Transverse colon (tissue), 4 donors: Measurements from ENCODE around the gene CDKN2C. TPM values are rescaled to one million over a fixed set of nuclear protein-coding genes. Genes with fewer than 3 reads are reported as not detected.
"Not testable (repeated sequence)": the region's sequence is repeated elsewhere in the genome, so short reads cannot be mapped to it uniquely, and the experiment has no call there.

Experiments
- DNase-seq: peaks from one replicate; pipeline ENCODE4 v3.0.0-alpha.2; 2019
- H3K27ac ChIP-seq, 4 donors: fragments of 200-600 bp; sonication (generic); 2 replicates each; pipeline ENCODE4 v1.5.1; 2016 to 2018; ENCODE audit warnings: inconsistent platforms in 4 of 4
- H3K27me3 ChIP-seq: fragments of 200-600 bp; sonication (generic); 2 replicates; pipeline ENCODE4 v1.5.1; 2017; ENCODE audit warnings: inconsistent platforms
- H3K36me3 ChIP-seq, 4 donors: fragments of 200-600 bp; sonication (generic); 2 replicates each; pipeline ENCODE4 v1.5.1; 2017 to 2019; ENCODE audit warnings: inconsistent platforms in 4 of 4
- H3K4me1 ChIP-seq, 4 donors: fragments of 200-600 bp; sonication (generic); 2 replicates each; pipeline ENCODE4 v1.5.1; 2017 to 2020; ENCODE audit warnings: inconsistent platforms in 4 of 4
- H3K4me3 ChIP-seq, 4 donors: fragments of 200-600 bp; sonication (generic); 1 replicate in 1 of 4; 2 replicates in 3 of 4; pipeline versions ENCODE4 v1.5.1 to v1.6.1; 2017 to 2019; ENCODE audit warnings: inconsistent platforms in 4 of 4
- H3K9me3 ChIP-seq, 2 donors: fragments of 200-600 bp; sonication (generic); 2 replicates each; pipeline ENCODE4 v1.5.1; 2017 to 2019; ENCODE audit warnings: inconsistent platforms in 2 of 2
- EP300 ChIP-seq: sonication (generic); formaldehyde crosslinking; IDR thresholded peaks from one replicate; pipeline ENCODE4 v1.6.1; 2017; ENCODE audit warnings: antibody characterized with exemption, low read depth
- POLR2A ChIP-seq: fragments of 450-650 bp; IDR thresholded peaks from one replicate; pipeline ENCODE4 v1.6.1; 2016; ENCODE audit warnings: antibody characterized with exemption, mild to moderate bottlenecking, moderate library complexity
- POLR2AphosphoS5 ChIP-seq, 3 donors: sonication (generic); formaldehyde crosslinking; IDR thresholded peaks; one replicate each; pipeline ENCODE4 v1.6.1; 2016; ENCODE audit warnings: antibody characterized with exemption in 3 of 3
- WGBS, 2 donors: methylation state at CpG; one replicate each; pipeline ENCODE4 v1.1.5; 2018; ENCODE audit warnings: low coverage in 1 of 2; 5-methylcytosine and 5-hydroxymethylcytosine counted together
- in situ Hi-C, 4 donors: fragments of 200-750 bp; cut with MboI; loops; one replicate each; pipeline versions ENCODE4 v1.15.0 to v1.15.1; 2017; ENCODE audit warnings: low sequenced_read_pairs in 3 of 4, low pct_ligation_motif_present in 1 of 4, low pct_unique_long_range_greater_than_20kb in 1 of 4
- intact Hi-C: fragments of 100-400 bp; cut with DNase I; formaldehyde crosslinking; loops from one replicate; pipeline ENCODE4 v1.15.1; 2023; ENCODE audit warnings: low total_unique reads
- total RNA-seq, 4 donors: library from RNA; depleted of rRNA; stranded (reverse); fragments of >200 nt; gene quantifications; one replicate each; pipeline ENCODE4 v1.1.0, GENCODE V29; 2016
- TF ChIP-seq, protein P1 (sequence below), 5 experiments: fragments of 200-600 bp in 3 of 5; fragments of 450-650 bp in 2 of 5; sonication (generic) in 3 of 5; IDR thresholded peaks; 1 replicate in 2 of 5; 2 replicates in 3 of 5; pipeline ENCODE4 v1.5.1; 2016 to 2017; ENCODE audit warnings: antibody characterized with exemption in 5 of 5, inconsistent platforms in 3 of 5, mild to moderate bottlenecking in 2 of 5, moderate library complexity in 1 of 5

CDKN2C gene
- total RNA-seq, 4 donors from 2014 or later = 6.7 to 10.3 (median 7.4) TPM; not detected in 1

DNA sequence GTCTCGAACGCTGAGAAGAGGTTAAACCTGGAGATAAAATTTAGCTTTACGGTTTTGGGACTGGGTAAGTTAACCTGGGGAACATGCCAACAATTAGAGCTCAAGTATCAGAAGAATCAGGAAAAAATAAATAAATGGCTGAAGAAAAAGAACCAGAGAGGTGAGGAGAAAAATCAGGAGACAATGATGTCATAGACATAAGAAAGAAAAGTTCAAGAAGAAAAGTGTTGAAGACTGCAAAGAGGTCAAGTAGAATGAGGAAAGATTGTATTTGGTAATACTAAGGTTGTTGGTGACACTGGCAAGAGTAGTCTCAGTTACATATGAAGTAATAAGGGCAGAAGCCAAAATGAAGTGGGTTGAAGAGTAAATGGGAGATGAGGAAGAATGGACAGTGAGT is 26.0 kb downstream of the CDKN2C start:
- H3K4me1 ChIP-seq = no peaks in the 10 kb centered on the region
- 73 to 87% methylated on average over 3 of the region's 3 CpGs for WGBS, 2 donors
- no peak overlapping the region for H3K27ac ChIP-seq
- no peak overlapping the region for H3K4me3 ChIP-seq
- TF ChIP-seq POLR2A = no peak
- TF ChIP-seq EP300 = no peak
- TF ChIP-seq, protein P1, sequence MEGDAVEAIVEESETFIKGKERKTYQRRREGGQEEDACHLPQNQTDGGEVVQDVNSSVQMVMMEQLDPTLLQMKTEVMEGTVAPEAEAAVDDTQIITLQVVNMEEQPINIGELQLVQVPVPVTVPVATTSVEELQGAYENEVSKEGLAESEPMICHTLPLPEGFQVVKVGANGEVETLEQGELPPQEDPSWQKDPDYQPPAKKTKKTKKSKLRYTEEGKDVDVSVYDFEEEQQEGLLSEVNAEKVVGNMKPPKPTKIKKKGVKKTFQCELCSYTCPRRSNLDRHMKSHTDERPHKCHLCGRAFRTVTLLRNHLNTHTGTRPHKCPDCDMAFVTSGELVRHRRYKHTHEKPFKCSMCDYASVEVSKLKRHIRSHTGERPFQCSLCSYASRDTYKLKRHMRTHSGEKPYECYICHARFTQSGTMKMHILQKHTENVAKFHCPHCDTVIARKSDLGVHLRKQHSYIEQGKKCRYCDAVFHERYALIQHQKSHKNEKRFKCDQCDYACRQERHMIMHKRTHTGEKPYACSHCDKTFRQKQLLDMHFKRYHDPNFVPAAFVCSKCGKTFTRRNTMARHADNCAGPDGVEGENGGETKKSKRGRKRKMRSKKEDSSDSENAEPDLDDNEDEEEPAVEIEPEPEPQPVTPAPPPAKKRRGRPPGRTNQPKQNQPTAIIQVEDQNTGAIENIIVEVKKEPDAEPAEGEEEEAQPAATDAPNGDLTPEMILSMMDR (IDR thresholded peaks at IDR 0.05) = no peak
- no peak for TF ChIP-seq POLR2AphosphoS5 (IDR thresholded peaks at IDR 0.05)
- intact Hi-C loops = no loop called here
- no peaks in the 10 kb centered on the region for H3K9me3 ChIP-seq
- no peak for DNase-seq
- no peaks in the 10 kb centered on the region for H3K27me3 ChIP-seq
- no peaks in the 10 kb centered on the region for H3K36me3 ChIP-seq
- in situ Hi-C loops = no loop called here

DNA sequence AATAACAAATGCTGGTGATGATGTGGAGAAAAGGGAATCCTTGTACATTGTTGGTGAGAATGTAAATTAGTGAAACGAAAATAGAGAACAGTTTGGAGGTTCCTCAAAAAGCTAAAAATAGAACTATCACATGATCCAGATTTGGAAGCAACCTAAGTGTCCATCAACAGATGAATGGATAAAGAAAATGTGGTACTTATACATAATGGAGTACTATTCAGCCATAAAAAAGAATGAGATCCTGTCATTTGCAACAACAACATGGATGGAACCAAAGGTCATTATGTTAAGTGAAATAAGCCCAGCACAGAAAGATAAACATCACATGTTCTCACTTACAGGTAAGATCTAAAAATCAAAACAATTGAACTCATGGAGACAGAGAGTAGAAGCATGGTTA is 29.3 kb downstream of the CDKN2C start:
- H3K36me3 ChIP-seq, DNase-seq, intact Hi-C loops, H3K27me3 ChIP-seq, H3K4me1 ChIP-seq, in situ Hi-C loops, H3K9me3 ChIP-seq, H3K27ac ChIP-seq, H3K4me3 ChIP-seq: not testable (repeated sequence)
- WGBS, 2 donors = 57 to 81% methylated on average over 1 of the region's 1 CpG

DNA sequence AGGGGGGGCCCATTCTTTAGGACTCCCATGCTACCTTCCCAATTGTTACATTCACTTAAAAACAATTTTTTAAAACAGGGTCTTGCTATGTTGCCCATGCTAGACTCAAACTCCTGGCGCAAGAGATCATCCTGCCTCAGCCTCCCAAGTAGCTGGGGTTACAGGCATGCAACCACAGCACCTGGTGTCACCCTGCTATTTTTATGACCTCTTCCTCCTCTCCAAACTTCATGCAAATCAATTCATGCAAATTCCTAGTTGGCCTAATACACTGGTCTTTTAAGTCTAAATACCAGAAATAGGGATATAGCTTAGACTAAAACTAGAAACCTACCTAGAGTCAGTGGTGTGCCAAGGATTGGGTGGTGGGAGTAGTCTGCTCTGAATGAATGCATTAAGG is 30.1 kb downstream of the CDKN2C start:
- no peak overlapping the region for H3K27ac ChIP-seq
- 84 to 100% methylated on average over 1 of the region's 1 CpG for WGBS, 2 donors
- no peak for DNase-seq
- H3K4me3 ChIP-seq = no peak overlapping the region
- H3K36me3 ChIP-seq = no peaks in the 10 kb centered on the region
- in situ Hi-C loops = no loop called here
- intact Hi-C loops = no loop called here
- TF ChIP-seq, protein P1 (IDR thresholded peaks at IDR 0.05) = no peak
- no peak for TF ChIP-seq POLR2A
- no peak for TF ChIP-seq POLR2AphosphoS5 (IDR thresholded peaks at IDR 0.05)
- H3K27me3 ChIP-seq = no peaks in the 10 kb centered on the region
- H3K4me1 ChIP-seq = no peaks in the 10 kb centered on the region
- no peaks in the 10 kb centered on the region for H3K9me3 ChIP-seq

DNA sequence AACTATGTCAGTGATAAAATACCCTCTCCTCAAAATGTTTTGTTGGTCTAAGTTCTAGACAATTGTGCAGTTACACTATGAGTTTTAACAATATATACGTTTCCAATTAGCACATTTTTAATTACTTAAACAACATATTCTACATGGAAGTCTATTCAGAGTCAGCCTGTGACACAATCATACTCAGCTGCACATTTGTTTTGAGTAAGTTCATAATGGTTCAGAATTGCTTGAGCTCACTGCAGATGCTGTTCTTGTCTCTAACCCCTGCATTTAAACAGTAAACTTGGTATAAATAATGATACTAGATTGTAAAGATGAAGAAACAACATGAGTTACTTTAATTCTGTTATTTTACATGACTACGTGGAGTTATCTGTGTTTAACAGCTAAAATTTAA is 30.6 kb downstream of the CDKN2C start:
- 50 to 53% methylated on average over 2 of the region's 2 CpGs for WGBS, 2 donors
- no peaks in the 10 kb centered on the region for H3K36me3 ChIP-seq
- TF ChIP-seq POLR2AphosphoS5 (IDR thresholded peaks at IDR 0.05) (no peak), EP300 (no peak)

DNA sequence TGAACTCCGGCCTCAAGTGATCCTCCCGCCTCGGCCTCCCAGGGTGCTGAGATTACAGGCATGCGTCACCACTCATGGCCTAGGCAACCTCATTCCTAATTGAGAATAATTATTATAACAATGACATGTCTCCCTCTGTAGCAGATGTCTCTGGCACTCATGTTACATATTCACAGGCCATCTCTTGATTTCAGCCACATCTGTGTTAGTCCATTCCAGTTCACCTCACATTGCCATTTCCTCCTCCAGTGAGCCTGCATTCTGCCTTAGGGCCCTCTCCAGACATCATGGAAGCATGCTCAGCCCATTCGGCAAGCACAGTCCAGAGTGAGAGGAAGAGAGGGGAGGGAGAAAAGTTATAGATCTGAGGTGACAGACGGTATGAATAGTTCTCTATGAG is 32.5 kb downstream of the CDKN2C start:
- TF ChIP-seq, protein P1 (IDR thresholded peaks at IDR 0.05) = no peak
- TF ChIP-seq EP300 (no peak), POLR2AphosphoS5 (IDR thresholded peaks at IDR 0.05) (no peak), POLR2A (no peak)
- Histone ChIP-seq H3K4me1 (no peaks in the 10 kb centered on the region), H3K9me3 (no peaks in the 10 kb centered on the region), H3K27ac (no peak overlapping the region), H3K4me3 (no peak overlapping the region), H3K27me3 (no peaks in the 10 kb centered on the region), H3K36me3 (no peaks in the 10 kb centered on the region)
- intact Hi-C loops (no loop called here), in situ Hi-C loops (no loop called here)
- 94 to 97% methylated on average over 5 to 6 of the region's 6 CpGs for WGBS, 2 donors
- no peak for DNase-seq

More for the DNA sequence above, 30.6 kb downstream of the CDKN2C start:
- intact Hi-C loops = no loop called here
- no peak for DNase-seq
- Histone ChIP-seq H3K4me3 (no peak overlapping the region), H3K27ac (no peak overlapping the region), H3K9me3 (no peaks in the 10 kb centered on the region), H3K27me3 (no peaks in the 10 kb centered on the region), H3K4me1 (no peaks in the 10 kb centered on the region)
- in situ Hi-C loops = no loop called here

- H3K4me1 ChIP-seq, H3K27ac ChIP-seq, in situ Hi-C loops, H3K9me3 ChIP-seq, DNase-seq, H3K4me3 ChIP-seq, H3K27me3 ChIP-seq, intact Hi-C loops, H3K36me3 ChIP-seq: not testable (repeated sequence)
- WGBS, 2 donors = 94% methylated on average over 4 of the region's 4 CpGs; no CpG with 5 or more reads in 1 of the 2 donors
These were observed 35.5 kb downstream of the CDKN2C start for GRCh38 chr1:51005549-51005948.
